Measurements from ENCODE around the gene FCGR3A.
"Not testable (repeated sequence)": the region's sequence is repeated elsewhere in the genome, so short reads cannot be mapped to it uniquely, and the experiment has no call there.

Gene FCGR3A

DNA sequence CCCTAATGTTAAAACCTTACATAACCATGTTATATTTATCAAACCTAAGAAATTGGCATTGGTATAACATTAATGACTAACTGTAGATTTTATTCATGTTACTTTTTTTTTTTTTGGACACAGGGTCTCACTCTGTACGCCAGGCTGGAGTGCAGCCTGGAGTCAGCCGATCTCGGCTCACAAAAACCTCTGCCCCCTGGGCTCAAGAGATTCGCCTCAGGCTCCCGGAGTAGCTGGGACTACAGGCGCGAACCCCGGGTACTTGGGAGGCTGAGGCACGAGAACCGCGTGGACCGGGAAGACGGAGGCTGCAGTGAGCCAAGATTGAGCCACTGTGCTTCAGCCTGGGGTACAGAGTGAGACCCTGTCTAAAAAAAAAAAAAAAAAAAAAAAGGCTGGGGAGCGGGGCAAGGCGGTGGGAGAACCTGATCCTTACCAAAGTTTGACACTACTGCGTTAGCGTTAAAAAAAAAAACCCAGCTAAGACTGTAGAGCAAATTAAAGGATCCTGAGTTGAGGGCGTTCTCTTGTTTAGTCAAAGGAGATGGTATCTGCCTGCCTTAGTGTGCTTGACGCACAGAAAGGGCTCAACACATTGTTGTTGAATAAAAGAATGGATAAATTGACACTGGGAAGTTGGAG is 20.0 kb downstream of the FCGR3A start:
- not testable (repeated sequence) for DNase-seq

DNA sequence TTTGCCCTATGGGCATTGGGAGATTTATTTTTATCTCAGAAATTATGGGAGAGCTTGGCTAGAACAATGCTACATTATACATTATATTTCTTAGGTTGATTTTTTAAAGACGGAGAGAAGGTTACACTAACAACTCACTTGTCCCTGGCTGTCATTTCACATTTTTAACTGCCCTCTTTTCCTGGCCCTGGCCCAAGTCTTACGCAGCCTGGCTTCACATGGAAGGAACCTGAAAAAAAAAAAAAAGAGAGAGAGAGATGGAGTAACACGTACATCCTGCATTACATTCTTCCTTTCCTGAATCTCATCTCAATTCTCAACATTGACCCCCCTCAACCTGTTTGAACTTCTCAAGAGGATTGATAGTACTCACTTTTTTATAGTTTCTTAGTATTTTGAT is 21.1 kb downstream of the FCGR3A start:
- not testable (repeated sequence) for DNase-seq

DNA sequence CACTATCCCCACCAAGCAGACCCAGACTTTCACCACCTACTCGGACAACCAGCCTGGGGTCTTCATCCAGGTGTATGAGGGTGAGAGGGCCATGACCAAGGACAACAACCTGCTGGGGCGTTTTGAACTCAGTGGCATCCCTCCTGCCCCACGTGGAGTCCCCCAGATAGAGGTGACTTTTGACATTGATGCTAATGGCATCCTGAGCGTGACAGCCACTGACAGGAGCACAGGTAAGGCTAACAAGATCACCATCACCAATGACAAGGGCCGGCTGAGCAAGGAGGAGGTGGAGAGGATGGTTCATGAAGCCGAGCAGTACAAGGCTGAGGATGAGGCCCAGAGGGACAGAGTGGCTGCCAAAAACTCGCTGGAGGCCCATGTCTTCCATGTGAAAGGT is 23.7 kb downstream of the FCGR3A start:
- not testable (repeated sequence) for DNase-seq

DNA sequence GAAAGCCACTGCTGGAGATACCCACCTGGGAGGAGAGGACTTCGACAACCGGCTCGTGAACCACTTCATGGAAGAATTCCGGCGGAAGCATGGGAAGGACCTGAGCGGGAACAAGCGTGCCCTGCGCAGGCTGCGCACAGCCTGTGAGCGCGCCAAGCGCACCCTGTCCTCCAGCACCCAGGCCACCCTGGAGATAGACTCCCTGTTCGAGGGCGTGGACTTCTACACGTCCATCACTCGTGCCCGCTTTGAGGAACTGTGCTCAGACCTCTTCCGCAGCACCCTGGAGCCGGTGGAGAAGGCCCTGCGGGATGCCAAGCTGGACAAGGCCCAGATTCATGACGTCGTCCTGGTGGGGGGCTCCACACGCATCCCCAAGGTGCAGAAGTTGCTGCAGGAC is 24.3 kb downstream of the FCGR3A start:
- DNase-seq, result not testable (repeated sequence)

- not testable (repeated sequence) for DNase-seq
Observed at GRCh38 chr1:161524742-161525291, 24.8 kb downstream of the FCGR3A start.

DNA sequence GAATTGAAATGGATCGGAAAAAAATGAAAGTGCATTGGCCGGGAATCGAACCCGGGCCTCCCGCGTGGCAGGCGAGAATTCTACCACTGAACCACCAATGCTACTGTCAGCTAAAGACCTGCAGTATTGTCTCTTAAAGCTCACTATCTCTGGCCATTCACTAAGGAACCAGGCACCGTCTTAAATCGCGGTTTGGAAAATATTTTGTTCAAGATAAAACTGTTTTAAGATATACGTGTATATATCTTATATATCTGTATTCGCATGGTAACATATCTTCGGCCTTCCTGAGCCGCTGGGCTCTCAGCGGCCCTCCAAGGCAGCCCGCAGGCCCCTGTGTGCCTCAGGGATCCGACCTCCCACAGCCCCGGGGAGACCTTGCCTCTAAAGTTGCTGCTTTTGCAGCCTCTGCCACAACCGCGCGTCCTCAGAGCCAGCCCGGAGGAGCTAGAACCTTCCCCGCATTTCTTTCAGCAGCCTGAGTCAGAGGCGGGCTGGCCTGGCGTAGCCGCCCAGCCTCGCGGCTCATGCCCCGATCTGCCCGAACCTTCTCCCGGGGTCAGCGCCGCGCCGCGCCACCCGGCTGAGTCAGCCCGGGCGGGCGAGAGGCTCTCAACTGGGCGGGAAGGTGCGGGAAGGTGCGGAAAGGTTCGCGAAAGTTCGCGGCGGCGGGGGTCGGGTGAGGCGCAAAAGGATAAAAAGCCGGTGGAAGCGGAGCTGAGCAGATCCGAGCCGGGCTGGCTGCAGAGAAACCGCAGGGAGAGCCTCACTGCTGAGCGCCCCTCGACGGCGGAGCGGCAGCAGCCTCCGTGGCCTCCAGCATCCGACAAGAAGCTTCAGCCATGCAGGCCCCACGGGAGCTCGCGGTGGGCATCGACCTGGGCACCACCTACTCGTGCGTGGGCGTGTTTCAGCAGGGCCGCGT is 25.5 kb downstream of the FCGR3A start, which contains the start of gene HSPA6:
TSS of gene HSPA6 (plus strand) at position 724 of the 925 bp plus-strand sequence. CDS start at position 843, 119 bp downstream.
- DNase-seq, result peak; percentile 72 to 89

DNA sequence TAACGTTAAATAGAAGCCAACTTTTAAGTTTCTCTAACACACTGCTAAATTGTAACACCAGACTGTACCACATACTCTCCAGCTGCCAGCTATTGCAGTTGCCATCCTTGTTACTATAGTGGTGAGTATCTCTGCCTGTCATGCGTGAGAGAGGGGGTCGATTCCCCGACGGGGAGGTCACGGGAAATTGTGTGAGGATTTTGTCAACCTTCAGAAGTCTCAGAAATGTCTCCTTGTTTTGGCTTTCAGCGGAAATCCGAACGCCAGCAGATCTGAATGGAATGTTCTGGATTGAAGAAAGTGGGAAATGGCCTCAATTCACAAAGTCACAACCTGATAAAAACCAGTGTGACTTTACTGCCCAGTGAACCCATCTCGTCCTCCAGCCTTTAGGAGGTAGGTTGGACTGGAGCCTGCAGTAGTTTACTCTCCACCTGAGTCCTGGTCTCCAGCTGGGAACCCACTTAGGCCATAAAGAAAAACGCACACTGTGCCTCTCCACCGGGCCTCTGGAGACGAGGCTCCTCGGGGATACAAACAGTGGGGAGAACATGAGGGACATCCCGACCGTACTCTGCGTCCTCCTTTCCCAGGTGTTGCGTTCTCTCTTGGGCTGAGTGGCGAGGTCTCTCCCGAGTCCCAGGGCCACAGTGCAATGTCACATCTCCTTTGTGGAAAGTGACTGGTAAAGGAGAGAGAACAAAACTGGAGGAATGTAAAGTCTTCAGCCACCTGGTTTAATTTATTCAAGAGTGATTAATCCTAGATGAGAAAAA is 26.4 kb downstream of the FCGR3A start:
- DNase-seq, result not testable (repeated sequence)

DNA sequence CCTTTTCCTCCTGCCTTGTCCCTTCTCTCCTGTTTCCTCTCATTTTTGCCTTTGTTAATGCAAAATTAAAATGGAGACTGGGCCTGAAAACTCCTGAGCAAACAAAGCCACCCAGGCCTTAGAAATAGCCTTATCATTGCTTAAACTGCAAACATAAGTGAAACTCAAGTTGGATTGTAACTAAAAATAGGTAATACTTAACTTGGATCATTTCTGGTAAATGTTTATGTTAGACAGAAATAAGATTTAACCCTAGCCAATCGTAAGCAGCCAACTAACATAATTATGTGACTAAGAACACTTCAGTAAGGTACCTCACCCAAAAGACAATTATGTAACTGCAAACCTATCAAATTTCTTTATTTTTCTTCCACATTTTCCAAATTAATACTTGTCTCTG is 35.7 kb downstream of the FCGR3A start:
- DNase-seq, result not testable (repeated sequence)

- not testable (repeated sequence) for DNase-seq
Observed at GRCh38 chr1:161513448-161513780, 36.2 kb downstream of the FCGR3A start.

DNA sequence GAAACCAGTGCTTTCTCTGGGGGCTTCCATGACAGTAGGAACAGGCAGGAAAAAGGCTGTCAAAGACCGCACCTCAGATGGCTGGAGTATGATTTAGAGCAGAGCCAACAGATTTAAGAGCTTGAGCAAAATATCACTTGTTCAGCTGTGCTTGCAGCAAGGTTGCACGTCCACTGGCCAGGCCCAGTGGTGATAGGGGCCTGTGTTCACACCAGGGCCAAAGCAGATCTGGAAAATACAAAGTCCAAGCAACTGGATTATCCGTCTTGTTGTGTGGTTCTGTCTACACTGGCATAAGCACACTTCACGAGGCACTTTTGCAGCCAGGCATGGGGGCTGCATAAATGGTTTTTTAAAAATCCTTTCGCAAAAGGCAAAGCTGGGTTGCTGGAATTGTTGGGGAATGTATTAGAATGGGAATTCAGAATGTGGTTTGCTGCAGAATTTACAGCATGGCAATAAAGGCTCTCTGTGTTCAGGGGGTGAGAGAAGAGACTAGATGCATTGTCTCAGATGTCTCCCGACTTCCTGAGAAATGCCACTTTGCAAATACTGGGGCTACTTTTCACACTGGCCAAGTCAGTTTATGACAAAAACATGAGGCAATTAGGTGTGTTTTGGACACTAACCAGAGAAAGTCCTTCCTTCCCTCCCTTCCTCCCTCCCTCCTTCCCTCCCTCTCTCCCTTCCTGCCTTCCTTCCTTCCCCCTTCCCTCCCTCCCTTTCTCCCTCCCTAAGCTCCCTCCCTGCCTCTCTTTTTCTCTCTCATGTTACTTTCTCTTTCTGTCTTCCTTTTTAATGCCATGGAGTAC is 36.8 kb downstream of the FCGR3A start:
- not testable (repeated sequence) for DNase-seq

GRCh38 chr1:161511756-161512060 is 37.9 kb downstream of the FCGR3A start:
- no peak for DNase-seq

DNA sequence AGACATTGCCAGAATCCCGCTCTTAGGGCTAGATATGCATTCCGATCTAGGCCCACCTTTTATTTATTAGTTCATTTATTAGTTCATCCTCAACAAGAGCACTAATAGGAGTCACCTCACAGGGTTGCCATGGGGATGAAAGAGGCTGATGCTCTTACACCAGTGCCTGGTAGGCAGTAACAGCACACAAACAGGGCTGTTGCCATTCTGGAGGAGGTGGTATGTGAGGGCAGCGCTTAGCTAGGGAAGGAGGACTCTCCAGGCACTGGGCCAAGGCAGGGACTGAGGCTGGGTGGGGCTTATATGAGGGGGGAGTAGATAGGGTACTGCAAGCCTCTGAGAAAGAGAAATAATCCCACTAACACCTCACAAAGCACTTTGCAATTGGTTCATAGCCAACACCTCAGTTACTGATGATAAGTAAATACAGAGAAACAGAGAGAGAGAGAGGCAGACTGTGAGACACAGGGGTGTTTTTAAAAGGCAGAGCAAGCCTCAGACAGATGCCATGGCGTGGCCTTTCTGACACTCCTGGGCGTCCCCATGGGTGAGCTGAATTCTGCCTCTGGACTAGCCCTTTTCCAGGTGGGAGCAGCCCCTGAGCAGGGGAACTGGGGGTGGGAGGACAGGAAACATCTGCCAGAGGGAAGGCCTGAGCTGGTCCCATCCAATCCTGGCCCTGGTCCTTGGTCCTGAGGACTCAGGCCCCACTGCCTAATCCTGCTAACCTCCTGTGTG is 38.4 kb downstream of the FCGR3A start:
- no peak for DNase-seq

- DNase-seq, result no peak
Observed at GRCh38 chr1:161510477-161510876, 39.1 kb downstream of the FCGR3A start.

DNA sequence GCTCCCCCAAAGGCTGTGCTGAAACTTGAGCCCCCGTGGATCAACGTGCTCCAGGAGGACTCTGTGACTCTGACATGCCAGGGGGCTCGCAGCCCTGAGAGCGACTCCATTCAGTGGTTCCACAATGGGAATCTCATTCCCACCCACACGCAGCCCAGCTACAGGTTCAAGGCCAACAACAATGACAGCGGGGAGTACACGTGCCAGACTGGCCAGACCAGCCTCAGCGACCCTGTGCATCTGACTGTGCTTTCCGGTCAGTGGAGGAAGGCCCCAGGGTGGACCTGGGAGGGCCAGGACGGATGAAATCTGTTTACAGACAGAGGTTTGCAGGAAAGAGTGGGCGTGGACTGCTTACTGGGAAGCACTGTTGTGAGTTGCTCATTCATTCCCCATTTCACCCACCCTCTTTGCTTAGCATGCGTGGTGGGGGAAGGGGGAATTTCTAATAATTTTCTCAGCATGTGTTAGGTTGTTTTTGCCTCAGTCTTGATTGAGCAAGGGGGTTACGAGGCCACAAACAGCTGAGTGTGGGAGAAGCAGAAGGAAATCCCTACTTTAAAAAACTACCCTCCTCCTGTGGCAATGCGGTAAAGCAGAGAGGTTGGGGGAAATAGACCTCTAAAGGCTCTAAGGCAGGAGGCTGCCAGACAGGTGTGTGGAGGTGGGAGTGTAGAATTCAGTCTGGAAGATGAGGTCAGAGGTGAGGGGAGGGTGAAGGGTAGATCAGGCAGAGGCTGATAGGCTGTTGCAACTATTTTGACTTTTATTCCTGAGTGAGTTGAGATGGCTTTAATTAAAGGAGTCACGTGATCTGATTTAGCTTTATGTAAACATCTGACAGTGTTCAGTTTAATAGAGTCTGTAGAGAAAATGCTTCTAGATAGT is 43.0 kb downstream of the FCGR3A start:
- DNase-seq, result no peak

GRCh38 chr1:161505686-161506085 is 43.9 kb downstream of the FCGR3A start:
- DNase-seq, result no peak

DNA sequence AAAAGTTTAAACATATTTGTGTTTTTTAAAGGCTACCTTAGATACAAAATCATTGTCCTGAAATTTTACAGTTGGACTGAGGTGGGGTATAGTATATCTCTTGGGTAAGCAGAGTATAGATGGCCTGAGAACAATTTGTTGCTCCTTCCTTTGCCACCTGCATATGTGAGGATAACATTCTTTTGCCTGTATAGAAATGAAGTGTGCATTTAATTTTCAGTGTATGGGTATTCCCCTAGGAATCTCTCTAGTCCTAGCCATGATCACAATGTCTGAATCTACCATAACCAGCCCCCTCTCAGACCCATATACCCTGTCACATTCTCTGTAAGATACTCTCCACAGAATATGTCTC is 46.2 kb downstream of the FCGR3A start:
- no peak for DNase-seq

DNA sequence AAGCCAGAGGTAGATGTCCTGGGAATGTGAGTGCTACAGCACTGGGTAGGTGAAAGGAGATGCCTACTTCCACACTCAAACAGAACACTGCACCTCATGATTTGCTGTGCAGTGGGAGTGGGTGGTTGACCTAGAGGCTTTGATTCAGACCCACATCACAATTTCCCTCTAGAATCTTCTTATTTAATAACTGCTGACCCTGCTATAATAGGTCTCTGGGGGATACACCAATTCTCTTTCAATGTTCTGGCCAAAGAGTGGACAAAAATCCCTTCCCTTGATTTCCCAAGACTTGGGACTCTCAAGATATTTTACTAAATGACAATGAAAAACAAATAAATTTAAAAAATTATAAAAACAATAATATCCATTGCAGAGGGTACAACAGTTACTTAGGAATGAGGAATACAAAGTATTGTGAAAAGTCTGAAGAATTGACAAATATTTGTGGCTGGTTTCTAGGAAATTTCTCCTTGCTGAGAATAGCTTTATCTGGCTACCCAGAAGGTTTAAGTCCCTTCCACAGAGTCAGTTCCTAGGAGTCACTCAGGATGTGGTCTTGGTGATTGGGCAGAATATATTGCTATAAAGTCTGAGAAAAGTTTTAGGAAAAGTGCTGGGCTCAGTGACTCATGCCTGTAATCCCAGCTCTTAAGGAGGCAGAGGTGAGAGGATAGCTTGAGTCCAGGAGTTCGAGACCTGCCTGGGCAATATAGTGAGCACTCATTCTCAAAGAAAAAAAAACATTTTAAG is 46.8 kb downstream of the FCGR3A start:
- no peak for DNase-seq

GRCh38 chr1:161502181-161502580 is 47.4 kb downstream of the FCGR3A start:
- DNase-seq, result no peak

GRCh38 chr1:161501234-161501633 is 48.4 kb downstream of the FCGR3A start:
- no peak for DNase-seq

Measured in hippocampal formation (tissue), 2 donors.